Glomerular visceral epithelial cell (primary cell): ENCODE measurements around the gene KLRK1.
"Not testable (repeated sequence)": the region's sequence is repeated elsewhere in the genome, so short reads cannot be mapped to it uniquely, and the experiment has no call there.

Source experiments
- DNase-seq: peaks from one replicate; pipeline ENCODE4 v3.0.0-alpha.2; 2016; ENCODE audit errors: extremely low spot score

Gene KLRK1

DNA sequence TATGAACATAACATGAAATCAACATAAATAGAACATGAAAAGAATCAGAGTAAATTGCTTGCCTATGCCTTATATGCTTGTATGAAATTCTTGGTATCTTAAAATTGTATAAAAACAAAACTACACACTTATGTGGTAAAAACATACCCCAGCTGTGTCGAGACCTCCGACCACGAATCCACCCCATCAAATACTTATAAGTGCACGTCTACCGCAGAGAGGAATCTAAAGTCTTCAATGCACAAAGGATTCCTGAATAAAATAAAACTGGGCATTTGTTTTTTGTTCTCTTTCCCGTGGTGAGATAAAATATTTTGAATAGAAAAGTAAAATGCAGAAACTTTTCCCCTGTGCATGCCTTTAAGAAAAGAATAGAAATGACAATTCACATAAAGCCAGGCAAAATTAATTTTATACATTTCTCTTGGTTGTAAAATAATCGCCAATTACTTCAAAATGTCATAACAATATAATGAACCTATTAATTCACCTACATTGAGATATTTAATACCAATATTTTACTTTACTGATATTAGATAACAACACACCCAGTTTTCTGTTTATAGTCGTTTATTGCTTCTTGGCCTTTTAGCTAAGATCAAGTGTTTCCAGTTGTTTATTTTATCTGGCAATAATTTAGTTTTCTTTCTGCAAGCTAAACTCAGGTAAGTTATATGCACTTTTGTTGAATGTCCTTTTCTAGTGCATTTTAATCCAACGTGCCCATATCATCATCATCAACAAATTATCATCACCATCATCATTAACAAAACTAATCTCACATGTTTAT, 1.0 kb downstream of the KLRK1 start:
- DNase-seq, result no peak

DNA sequence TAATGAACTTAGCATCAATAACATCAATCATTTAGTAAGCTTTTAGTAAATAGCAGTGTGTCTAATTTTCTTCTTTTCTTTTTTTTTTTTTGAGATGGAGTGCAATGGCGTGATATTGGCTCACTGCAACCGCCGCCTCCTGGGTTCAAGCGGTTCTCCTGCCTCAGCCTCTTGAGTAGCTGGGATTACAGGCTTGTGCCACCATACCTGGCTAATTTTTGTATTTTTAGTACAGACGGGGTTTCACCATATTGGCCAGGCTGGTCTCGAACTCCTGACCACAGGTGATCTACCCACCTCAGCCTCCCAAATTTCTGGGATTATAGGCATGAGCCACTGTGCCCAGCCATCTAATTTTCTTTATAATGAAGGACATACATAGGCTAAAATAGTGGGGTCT, 2.3 kb downstream of the KLRK1 start:
- not testable (repeated sequence) for DNase-seq

DNA sequence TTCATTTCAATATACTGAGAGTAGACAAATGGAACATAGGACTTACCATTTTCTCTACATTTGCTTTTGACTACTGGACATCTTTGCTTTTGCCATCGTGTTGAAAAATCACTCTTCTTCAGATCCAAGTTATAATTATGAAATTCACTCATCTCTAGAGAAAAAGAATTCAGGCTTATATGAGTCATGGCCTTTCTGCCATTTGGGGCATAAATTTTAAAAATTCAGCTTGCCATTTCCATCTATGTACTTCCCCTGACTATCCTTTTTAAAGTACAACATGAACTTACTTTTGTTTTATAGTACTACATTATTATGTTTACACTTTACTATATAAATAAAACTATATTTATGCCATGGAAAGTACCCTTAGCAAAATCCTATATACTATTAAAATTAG, 3.0 kb downstream of the KLRK1 start:
- no peak for DNase-seq

DNA sequence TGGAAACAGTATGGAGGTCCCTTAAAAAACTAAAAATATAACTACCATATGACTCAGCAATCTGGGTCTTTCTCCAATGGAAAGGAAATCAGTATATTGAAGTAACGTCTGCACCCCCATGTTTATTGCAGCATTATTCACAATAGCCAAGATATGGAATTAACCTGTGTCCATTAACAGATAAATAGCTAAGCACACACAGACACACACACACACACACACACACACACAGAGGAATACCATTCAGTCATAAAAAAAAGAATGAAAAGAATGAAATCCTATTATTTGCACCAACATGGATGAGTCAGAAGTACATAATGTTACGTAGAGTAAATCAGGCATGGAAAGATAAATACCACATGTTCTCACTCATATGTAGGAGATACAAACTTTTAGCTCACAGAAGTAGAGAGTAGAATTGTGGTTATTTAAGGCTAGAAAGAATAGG, 4.7 kb downstream of the KLRK1 start:
- peak; percentile 88 for DNase-seq

DNA sequence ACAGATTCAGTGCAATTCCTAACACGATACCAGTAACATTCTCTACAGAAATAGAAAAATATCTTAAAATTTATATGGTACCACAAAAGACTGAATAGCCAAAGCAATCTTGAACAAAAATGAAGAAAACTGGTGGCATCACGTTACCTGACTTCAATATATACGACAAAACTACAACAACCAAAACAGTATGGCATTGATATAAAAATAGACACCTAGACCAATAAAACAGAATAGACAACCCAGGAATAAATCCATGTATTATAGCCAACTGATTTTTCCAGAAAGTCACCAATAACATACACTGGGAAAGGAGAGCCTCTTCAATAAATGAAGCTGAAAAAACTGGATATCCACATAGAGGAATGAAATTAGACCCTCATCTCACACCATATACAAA, 5.7 kb downstream of the KLRK1 start:
- no peak for DNase-seq

DNA sequence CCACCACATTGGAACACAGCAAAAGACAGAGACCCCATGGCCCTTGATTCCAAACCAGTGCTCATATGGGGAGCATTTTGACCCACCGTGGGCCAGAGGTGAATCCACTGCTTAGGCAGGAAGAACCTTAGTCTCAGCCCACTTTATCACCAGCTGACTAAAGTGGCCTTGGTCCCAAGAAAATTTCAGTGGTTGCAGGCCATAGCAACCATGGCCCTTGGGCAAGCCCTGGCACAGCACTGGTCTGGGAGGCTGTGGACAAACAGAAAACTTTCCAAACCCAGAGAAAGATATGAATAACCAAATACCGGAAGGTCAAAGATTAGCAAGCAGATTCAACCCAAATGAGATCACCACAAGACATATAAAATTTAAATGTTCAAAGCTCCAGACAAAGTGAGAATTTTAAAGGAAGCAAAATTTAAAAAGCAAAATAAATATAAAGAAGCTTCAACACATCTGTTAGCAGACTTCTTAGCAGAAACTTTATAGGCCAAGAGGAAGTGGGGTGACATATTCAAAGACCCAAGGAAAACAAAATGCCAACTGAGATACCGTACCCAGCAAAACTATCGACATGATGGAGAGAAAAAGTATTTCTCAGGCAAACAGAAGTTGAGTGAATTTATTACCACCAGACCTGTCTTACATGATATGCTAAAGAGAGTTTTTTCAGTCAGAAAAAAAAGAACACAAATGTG, 7.8 kb downstream of the KLRK1 start:
- no peak for DNase-seq

DNA sequence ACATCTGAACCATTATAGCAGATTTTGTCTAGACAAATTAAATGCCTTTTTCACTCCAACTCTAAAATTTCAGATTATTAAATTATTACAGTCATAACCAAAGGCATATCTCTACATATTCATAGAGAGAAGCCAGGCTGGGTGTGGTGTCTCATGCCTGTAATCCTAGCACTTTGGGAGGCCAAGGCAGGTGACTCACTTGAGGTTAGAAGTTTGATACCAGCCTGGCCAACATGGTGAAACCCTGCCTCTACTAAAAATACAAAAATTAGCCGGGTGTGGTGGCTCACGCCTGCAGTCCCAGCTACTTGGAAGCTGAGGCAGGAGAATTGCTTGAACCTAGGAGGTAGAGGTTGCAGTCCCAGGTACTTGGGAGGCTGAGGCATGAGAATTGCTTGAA, 11.1 kb downstream of the KLRK1 start:
- not testable (repeated sequence) for DNase-seq

DNA sequence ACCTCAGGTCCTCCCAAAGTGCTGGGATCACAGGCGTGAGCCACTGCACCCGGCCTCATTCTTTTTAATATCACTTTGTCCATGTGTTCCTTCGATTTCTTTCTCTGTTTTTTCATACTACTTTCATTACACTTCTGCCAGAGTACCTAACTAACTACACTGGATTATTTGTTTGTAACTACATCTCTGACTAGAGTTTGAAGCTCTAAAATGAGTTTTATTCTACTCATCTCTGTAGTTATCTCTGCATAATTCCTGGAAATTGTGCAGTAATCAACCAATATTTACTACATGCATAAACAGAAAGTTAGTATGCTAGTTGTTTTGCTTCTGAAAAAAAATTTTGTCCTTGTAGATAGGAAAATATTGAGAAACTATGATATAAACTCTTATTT, 15.2 kb downstream of the KLRK1 start:
- DNase-seq, result no peak

DNA sequence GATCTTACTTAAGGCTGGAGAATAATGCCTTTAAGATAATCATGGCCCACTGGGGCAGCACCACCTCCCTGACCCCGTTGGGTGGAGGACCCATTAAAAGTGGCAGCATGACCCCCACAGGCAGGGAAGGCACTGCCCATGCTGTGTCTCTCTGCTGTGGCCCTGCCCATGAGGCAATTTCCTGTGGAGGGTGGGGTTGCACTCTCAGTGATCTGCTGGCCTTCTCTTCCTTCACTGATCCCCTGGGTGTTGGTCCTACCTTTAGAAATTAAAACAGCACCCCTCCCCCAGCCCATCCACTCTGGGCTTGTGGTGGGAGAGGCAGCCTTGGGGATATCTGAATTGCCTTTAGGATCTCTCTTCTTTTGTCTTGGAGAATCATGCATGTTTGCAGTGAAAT, 17.3 kb downstream of the KLRK1 start:
- no peak for DNase-seq

DNA sequence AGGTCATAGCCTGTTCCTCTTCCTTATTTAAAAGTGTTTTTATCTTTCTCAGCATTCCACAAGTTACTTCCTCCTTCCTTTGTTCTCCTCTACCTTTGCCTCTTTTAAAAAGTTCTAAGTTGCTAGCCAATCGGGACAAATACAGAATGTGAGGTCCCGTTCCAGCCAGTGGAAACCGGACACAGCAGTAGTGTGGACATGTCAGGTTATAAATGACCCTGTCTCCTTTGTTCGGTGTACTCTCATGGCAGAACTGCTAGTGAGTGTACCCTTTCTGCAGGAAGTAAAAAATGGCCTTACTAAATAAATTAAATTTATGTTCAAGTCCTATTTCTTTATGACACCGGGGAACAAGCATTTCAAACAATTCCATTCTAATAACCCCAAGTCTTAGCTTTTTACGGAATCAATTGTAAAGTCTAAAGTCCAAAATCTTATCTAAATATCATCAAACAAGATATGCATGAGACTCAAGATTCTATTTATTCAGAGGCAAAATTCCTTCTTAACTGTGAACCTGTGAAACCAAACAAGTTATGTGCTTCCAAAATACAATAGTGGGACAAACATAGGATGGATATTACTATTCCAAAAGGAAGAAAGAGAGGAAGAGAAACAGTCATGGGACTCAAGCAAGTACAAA, 17.8 kb downstream of the KLRK1 start:
- DNase-seq, result not testable (repeated sequence)

DNA sequence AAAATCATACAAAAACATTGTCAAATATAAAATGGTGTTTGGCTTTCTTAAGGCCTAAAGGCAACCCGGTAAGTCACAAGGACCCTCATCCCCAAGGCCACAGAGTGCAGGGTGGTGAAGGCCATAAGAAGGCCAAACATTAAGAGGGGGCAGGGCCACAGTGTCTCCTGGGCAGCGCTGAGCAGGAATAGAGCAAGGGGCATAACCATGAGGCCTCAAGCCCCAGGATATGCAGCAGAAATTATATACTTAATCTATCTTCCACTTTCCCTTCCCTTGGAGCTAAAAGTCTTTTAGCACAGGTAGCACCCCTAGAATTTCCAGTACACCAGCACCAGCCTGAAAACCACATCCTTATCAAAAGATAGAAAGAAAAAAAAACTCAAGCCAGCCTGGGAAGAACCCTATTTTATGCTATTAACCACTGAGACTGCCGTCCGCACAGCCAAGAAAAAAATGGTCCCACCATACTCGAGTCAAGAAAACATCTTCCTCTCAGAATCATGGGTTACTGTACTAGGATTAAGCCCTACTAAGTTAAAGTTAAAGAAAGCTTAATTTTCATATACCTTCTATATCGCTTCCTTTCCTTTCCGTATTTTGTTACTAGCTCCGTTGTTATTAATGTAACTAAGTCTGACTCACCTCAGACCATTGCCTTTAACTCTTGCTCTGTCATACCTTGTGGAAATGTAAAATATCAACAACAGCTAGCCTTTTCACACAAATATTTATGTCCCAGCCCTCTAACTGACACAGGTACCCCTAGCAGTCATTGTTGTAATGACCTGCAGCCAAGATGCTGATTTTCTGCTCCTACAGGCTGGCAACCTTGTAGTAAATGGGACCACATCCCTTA, 20.1 kb downstream of the KLRK1 start:
- no peak for DNase-seq

DNA sequence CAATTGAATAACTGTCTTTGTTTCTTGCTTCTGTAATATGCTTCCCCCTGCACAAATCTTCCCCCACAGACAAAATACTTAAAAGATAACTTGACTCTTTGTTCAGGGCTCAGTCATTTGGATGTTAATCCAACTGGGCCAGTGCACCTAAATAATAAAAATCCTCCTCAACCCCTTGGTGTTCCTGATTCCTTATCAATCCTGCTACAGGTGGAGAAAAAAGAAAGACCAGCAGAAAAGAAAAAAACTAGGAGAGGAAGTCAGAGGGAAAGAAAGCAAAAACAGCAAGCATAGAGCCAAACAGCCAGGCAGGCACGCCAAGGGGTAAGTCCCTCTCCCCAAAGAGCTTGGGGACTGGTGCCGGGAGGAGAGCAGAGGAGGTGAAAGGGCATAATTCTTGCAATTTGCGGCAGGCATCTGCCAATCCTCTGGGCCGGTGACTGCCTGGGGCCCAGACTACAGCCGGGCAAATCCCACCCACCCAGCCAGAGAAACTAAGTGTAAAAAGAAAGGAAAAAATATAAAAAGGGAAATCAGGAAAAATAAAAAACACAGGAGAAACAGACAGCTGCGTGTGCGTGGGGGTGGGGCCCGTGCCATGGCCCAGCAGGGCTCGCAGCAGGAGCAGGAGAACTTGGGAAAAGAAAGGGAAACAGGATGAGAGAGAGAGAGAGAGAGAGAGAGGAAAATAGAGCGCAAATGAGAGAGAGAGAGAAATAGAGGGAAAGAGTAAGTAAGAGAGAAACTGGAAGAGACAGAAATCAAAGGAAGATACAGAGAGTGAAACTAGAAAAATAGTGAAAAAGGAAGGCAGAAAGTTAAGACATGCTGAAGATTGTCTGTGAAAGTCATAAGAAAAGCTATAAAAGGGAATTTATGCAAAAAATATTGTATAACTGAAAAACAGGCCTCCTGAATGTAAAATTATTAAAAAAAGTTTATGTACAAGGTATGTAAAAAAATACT, 21.4 kb downstream of the KLRK1 start:
- DNase-seq, result no peak

DNA sequence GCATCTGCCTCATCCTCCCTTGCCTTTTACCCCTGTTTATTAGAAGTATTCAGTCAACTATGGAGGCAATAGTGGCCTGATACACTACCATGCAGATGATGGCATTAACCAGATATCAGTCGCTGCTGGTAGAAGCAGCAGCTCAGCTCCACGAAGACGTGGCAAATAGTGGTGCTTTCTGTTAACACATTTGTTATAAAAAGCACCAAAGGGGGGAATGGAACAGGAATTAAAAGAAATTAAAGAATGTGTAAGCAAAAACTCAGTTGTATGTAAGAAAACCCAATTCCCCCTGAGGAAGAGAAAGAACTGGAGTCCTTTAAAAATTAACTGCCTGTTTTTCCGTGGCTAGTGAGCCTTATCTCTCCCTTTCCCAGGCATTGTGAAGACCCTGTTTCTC, 22.1 kb downstream of the KLRK1 start:
- DNase-seq, result not testable (repeated sequence)

DNA sequence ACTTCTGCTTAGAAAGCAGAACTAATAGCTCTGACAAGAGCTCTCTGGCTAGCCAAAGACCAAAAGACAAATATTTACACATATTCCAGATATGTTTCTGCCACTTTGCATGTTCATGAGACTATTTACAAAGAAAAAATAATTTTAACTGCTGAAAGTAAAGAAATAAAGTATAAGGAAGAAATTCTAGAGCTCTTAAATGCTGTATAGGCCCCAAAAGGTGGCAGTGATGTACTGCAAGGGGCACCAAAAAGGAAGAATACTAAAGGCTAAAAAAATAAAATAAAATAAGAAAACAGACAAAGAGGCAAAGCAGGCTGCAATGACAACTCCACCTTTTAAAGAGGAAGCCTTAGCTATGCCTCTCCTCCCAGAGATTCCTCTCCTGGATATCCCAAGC, 23.0 kb downstream of the KLRK1 start:
- DNase-seq, result peak; percentile 25

DNA sequence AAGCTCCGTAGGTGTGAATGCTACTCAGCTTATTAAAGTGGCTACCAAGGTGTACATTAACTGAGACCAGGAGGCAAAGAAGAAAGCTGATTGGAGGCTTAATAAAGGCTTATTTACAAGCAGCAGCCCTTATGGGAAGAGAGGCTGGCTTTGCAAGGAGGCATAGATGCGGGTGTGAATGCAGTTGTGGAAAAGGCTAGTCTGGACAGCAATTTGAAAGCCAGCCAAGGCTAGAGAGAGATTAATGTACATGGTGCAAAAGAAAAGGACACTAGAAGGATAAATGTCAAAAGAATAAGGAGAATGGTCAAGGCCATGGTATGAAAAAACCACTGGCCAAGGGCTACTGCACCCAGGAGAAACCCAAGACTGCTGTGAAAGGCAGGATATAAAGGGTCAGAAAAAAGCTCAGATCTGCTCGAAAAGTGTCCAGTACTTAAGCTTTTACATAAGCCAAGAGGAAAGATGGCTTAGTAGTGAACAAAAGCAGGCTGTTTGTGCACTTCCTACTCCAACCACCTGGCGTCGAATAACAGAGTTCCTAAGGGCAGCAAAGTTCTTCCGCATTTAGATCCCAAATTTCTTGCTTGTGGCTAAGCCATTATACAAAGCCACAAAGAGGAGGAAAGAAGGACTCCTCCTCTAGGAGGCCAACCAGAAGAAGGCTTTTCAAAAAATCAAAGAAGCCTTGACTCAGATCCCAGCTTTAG, 24.0 kb downstream of the KLRK1 start:
- no peak for DNase-seq

DNA sequence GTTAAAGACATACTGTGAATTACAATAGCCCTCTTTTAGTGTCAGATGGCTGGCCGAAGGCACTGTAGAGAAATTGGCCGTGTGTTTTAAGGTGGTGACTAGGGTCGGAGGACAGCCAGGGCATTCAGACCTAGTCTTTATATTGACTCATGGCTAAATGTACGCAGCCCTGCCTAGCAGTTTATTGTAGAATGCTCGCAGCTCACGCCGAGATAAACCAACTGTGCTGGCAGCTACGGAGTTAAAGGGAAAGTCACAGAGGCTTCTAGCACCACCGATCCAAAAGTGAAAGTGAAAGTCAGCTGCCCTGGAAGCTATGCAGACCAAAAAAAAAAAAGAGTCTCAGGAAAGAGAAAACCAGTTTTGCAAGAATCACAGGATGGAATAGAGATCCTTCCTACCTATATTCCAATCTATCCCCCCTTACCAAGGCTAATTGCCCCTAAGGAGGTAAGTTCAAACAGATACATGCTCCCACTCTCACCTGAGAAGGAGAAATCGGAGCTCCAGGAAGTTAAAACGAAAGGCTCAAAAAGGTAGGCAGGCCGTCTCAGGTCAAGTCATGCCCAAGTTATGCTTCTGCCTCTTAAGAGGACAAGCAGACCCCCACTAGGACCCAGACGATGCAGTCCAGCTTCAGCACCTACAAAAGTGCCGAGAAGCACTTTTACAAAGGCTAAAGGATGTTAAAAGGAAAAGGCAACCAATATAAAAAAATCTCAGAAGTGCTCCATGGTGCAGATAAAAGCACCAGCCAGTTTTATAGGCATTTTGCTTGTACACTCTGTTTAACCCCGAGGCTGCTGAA, 24.8 kb downstream of the KLRK1 start:
- DNase-seq, result peak; percentile 80

DNA sequence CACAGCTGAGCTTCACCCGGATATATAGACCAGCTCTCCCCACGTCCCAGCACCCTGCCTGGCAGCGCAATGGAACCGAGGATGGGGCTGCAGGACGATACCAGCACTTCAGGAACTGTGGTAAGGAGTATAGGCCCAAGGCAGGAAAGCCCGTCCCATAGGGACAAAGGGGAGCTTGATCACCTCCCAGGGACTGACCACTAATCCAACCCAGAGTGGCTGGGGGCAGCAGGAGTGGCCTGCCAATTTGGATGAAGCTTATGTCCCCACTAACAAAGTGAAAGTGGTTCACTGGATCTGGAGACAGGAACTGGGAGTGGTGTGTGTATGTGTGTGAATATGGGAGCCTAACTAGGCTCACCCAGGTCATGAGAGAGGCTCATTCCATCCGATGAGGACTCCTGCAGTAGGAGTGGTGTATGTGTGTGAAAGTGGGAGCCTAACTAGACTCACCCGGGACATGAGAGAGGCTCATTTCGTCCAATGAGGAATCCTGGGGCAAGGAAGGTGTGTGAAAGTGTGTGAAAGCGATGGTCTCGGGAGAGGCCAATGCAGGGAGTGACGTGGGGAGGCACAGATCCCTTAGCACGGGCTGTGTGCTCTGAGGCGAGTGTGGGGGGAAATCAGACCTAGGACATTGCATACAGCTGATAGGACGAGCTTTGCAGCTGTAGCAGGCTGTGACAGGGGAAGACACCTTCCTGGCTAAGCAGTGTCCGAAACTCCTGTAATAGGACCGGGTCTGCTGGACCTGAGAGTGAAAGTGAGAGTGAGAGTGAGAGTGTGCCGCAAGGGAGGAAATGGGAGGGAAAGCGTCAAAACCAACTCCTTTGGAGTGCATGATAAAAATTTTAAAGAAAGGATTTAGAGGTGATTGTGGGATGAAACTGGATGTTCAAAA, 25.7 kb downstream of the KLRK1 start:
- DNase-seq, result peak; percentile 55

DNA sequence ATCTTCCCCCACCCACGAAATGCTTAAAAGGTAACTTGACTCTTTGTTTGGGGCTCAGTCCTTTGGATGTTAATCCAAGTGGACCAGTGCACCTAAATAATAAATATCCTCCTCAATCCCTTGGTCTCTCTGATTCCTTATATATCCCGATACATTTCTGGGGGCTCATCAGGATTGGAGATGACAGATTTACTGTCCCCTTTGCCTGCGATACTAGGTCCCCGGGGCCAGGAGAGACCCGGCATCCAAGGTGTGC, 26.3 kb downstream of the KLRK1 start:
- DNase-seq, result no peak
